ENCODE data around the gene SLC7A4. TPM values are rescaled to one million over a fixed set of nuclear protein-coding genes. Genes with fewer than 3 reads are reported as not detected.

The SLC7A4 gene
- total RNA-seq, 1 donor, result 0.36 TPM

- Histone ChIP-seq H4K20me1 (ENCODE audit: insufficient read depth, low read length) (no peaks in the 10 kb centered on the region), H3K79me2 (ENCODE audit: insufficient read depth, low read length) (peaks cover 29% of the 10 kb centered on the region), H3K4me1 (ENCODE audit: insufficient read depth, low read length) (peaks cover 30% of the 10 kb centered on the region), H3K4me3 (ENCODE audit: insufficient read depth, low read length) (peak overlapping the region; percentile 67), H3K36me3 (ENCODE audit: insufficient read depth, low read length) (peaks cover 5% of the 10 kb centered on the region), H3K27me3 (ENCODE audit: insufficient read depth, low read length) (no peaks in the 10 kb centered on the region), H3K9me3 (ENCODE audit: low read depth, low read length) (peaks cover 7% of the 10 kb centered on the region), H3K27ac (ENCODE audit: low read depth, low read length) (no peak overlapping the region), H2AFZ (ENCODE audit: low read length) (peak overlapping the region; percentile 92), H3K4me2 (ENCODE audit: insufficient read depth, low read length) (peak overlapping the region; percentile 77)
- DNase-seq (ENCODE audit: insufficient read length, low spot score, missing footprints), result no peak
- no peak for TF ChIP-seq CTCF (IDR thresholded peaks at IDR 0.05; ENCODE audit: extremely low read depth, low read depth, low read length)
Measured at GRCh38 chr22:20979940-20980453, 52.4 kb downstream of the SLC7A4 start.

- H3K36me3 ChIP-seq (ENCODE audit: insufficient read depth, low read length), result peaks cover 2% of the 10 kb centered on the region
- peak overlapping the region; percentile 92 for H2AFZ ChIP-seq (ENCODE audit: low read length)
- no peak for TF ChIP-seq CTCF (IDR thresholded peaks at IDR 0.05; ENCODE audit: extremely low read depth, low read depth, low read length)
- no peaks in the 10 kb centered on the region for H4K20me1 ChIP-seq (ENCODE audit: insufficient read depth, low read length)
- no peak overlapping the region for H3K27ac ChIP-seq (ENCODE audit: low read depth, low read length)
- peaks cover 7% of the 10 kb centered on the region for H3K9me3 ChIP-seq (ENCODE audit: low read depth, low read length)
- H3K79me2 ChIP-seq (ENCODE audit: insufficient read depth, low read length), result peaks cover 24% of the 10 kb centered on the region
- peaks cover 30% of the 10 kb centered on the region for H3K4me1 ChIP-seq (ENCODE audit: insufficient read depth, low read length)
- peak overlapping the region; percentile 67 for H3K4me3 ChIP-seq (ENCODE audit: insufficient read depth, low read length)
- peak overlapping the region; percentile 77 for H3K4me2 ChIP-seq (ENCODE audit: insufficient read depth, low read length)
- DNase-seq (ENCODE audit: insufficient read length, low spot score, missing footprints), result peak; percentile 97
- H3K27me3 ChIP-seq (ENCODE audit: insufficient read depth, low read length), result no peaks in the 10 kb centered on the region
Measured at GRCh38 chr22:20979243-20979809, 53.0 kb downstream of the SLC7A4 start.

Small RNA genes lying within 50 kb of the gene (small RNA-seq; reads per million reads assigned to genes)
- gene MIR649, result not detected

Other genes starting within 250 kb of the SLC7A4 start
- 61.9 and 63.4 TPM in 2 replicates for gene PI4KA, start 173.8 kb downstream of the SLC7A4 start, total RNA-seq
- 13.0 and 15.3 TPM in 2 replicates for gene SNAP29, start 173.6 kb downstream of the SLC7A4 start, total RNA-seq
- 31.2 and 38.4 TPM in 2 replicates for gene CRKL, start 115.2 kb downstream of the SLC7A4 start, total RNA-seq
- gene AIFM3, start 65.3 kb downstream of the SLC7A4 start, total RNA-seq, result 0.59 and 0.72 TPM in 2 replicates
- 56.8 and 58.0 TPM in 2 replicates for gene LZTR1, start 50.3 kb downstream of the SLC7A4 start, total RNA-seq
- gene THAP7, start 30.4 kb downstream of the SLC7A4 start, total RNA-seq, result 23.9 and 24.2 TPM in 2 replicates
- 3.2 and 5.1 TPM in 2 replicates for gene P2RX6, start 17.4 kb downstream of the SLC7A4 start, total RNA-seq
- gene LRRC74B, start 13.4 kb upstream of the SLC7A4 start, total RNA-seq, result under 0.01 TPM in 1 of 2 replicates, not detected in the other